GM15510 (cell line): ENCODE results near the gene ATP11A.

ENCODE experiments used
- POLR2A ChIP-seq: IDR thresholded peaks from 3 replicates; pipeline ENCODE4 v1.6.1; 2011; ENCODE audit warnings: borderline replicate concordance; ENCODE audit not compliant: insufficient read length; ENCODE audit errors: extremely low read depth

Gene ATP11A

DNA sequence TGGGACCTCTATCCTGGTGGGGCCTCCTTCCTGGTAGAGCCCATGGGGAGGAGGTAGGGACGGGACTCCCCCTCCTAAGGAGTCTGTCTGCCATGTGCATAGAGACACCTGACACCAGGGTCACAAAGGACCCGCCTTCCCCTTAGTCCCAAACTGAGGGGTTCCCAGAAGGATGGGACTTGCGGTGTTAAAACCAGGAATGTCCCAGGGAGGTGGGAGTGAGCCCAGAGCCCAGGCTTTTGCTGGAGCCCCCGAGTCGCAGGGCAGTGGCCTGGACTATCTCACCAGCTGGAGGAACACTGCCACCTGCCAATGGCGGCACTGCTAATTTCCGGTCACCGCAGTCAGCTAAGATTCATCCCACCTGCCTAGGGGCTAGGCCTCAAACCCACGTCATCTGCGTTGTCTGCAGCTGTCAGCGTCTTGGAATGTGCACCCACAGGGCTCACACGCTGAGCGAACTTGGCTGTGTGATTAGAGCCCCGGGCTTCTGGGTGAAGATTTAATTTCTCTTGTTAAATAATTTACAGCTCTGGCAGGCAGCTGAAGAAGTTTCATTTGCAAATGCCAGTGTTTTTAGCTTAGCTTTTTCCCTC lies 31.9 kb upstream of the ATP11A start:
- TF ChIP-seq POLR2A: no peak

DNA sequence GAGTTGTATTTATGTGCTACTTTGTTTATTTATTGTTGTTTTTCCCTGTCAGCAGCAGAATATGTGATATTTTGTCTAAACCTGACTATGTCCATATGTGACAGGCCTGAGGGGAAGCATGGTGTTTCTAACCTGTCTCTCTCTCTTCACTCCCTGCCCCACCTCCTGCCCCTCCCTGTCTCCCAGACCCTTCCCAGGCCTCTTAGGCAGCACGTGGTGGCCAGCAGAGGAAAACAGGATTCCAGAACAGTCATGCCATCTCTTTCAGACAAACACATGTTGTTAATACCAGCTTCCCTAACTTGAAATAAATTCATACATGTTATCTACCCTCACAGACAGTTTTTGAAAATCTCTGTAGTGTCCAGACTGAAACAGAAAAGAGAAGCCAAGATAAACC lies 31.0 kb upstream of the ATP11A start:
- no peak for TF ChIP-seq POLR2A

DNA sequence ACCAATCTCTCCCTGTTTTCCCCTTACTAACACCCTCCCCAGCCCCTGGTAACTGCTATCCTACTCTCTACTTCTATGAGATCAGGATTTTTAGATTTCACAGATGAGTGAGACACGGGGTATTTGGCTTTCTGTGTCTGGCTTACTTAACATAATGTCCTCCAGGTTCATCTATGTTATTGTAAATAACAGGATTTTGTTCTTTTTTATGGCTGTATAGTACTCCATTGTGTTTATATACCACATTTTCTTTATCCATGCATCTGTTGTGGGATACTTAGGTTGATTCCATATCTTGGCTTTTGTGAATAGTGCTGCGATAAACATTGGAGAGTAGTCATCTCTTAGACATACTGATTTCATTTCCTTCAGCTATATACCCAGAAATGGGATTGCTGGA lies 28.5 kb upstream of the ATP11A start:
- TF ChIP-seq POLR2A: no peak

DNA sequence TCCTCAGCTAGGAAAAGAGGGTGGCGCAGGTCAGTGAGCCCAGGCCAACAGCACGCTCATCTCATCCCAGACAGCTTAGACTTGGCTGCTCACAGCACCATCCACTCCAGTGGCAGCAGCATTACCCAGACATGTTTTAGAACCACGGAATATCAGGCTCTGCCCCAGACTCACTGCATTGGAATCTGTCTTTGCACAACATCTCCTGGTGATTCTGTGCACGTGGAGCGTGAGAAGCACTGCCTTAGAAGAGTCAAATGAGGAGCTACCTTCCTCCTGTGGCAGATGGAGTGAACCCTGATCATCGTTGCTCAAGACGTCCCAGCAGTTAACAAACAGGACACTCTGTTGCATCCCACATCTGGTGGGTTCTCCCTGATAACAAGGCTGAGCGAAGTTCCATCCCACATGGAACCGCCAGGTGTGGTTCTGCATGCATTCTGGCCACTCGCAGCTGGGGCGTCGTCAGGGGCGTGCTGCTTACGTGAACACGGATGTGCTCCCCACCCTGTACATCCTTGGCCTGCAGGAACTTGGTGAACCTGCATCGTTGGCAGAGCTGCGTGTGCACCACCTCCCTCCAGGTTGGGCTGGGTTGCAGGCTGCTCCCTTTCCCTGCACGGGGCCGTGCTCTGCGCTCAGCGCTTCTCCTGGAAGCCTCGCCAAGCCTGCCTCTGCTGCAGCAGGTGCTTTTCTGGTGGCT lies 25.2 kb upstream of the ATP11A start:
- no peak for TF ChIP-seq POLR2A

DNA sequence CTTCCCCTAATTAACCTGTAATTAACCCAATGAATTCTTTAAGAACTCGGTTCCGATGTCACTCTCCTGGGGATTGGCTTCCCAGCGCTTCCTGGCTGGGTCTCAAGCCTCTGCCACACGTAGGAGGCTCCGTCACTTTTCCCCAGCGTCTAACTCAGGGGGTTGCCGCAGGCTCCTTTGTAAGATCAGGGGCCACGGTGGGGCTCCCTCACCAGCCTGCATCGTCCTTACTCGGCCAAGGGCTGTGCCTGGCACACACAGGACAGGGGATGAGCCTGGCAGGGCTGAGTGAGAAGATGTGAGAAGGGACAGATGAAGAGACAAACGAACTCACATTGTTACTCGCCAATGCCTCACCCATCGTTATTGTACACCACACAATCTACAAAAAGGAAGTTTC lies 20.9 kb upstream of the ATP11A start:
- no peak for TF ChIP-seq POLR2A

DNA sequence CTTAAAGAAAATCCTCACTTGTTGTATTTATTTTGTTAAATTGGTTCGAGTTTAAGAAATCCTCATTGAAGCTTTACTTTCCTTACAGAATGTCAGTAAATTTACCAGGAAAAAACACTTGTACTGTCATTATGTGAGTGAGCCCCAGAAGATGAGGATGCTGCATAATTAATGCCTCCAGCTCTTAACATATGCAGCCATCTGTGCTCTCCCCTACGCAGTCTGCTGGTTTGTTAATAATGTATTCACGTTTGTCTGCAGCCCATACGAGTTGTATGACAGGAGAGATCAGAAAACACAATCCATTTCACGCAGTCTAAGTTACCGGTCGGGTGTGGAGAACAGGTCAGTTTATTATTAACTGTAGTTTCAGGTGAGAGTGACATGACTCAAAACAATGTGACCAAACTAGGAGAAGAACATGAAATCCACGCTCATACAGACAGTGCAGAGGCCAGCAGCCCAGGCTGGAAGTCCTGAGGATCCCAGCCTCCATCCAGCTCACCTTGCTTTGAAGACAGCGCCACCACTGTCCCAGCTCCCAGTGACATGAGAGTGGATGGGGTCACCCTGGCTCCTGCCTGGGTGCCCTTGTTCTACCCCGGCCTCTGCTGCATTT lies 19.8 kb upstream of the ATP11A start:
- no peak for TF ChIP-seq POLR2A

DNA sequence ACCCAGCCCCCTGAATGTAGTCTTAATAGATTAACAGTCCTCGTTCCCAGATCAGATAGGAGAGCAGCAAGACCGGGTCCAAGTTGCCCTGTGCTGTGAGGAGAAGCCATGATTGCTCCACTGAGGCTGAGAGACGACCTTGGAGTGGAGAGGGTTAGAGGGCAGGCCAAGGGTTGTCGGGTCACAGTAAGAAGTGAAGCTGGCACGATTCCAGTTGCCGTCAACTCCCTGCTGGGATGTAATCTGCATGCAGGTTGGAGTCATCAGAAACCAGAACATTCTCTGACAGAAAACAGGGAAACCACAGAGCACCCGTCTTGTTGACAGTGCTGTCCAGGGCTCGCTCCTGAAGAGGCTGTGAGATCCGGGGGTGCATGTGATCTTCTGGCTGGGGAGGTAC lies 19.0 kb upstream of the ATP11A start:
- TF ChIP-seq POLR2A: no peak

DNA sequence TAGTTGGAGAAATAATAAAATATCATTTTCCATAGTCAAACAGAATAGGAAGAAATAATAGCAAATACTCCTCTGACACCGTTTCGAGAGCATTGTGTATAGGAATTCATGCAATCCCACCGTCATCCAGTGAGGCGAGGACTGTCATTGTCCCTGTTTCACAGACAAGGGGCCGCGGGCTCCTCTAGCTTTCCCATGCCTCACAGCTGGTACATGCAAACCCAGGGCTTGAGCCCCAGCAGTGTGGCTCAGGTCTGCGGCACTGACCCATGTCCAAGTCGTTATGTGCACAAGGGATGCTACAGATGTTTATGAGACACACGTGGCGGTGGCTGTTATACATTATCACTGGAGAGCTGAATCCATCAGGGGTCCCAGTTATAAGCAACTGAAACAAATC lies 18.5 kb upstream of the ATP11A start:
- TF ChIP-seq POLR2A: no peak

DNA sequence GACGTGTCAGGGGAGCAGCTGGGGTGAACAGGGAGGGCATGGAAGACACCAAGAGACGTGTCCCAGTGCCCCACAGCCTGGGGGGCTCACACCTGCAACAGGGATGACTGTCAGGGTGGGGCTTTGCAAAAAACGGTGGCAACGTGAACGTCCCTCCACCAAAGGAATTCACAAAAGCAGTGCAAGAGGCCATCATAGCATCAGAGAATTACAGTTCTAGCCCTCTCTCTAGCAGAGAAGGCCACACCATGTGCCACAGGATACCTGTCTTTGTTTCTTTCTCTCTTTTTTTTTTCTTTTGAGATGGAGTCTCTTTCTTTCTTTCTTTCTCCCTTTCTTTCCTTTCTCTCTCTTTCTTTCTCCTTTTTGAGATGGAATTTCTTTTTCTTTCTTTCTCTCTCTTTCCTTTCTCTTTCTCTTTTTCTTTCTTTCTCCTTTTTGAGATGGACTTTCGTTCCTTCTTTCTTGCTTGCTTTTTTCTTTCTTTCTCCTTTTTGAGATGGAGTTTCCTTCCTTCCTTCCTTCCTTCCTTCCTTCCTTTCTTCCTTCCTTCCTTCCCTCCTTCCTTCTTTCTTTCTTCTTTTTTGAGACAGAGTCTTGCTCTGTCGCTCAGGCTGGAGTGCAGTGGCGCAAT lies 17.1 kb upstream of the ATP11A start:
- TF ChIP-seq POLR2A: no peak

DNA sequence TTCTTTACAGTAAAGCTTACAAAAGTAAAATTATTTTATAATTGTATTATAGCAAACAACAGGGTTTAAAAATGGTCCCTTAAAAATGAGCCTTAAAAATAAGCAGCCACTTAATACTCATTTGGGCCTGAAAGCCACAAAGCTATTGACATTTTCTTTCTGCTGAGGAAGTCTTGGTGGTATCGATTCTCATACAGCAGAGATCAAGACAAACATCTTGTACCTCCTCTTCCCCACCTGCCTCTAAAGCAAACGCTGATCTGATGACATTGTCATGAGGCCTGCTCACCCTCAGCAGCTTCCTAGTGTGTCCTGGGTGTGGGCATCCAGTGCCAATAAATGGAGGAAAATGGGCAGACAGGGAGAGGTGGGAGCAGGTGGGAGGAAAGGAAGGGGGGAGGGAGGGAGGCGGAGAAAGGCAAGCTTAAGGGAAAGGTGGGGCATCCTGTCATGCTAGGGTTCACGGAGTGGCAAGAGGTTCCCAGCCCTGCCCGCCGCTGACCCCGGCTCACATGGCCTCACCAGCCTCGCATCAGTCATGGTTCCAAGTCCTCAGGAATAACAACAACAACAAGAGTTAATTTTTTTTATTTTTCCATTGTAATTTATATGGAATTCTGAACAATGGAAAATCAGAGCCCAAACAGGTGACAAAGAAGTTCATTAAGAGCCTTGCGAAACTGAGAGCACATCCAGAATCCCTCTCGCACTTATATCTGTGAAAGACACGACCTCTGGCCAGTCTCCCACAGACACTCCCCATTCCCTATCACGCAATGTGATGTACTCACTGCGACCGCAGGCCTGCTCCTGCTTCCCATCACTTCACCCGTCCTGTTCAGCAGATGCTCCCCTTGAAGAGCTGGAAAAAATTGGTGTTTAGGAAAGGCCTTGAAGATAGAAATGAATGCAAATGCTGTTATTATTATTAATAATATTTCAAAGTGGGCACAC lies 15.1 kb upstream of the ATP11A start:
- TF ChIP-seq POLR2A: no peak

DNA sequence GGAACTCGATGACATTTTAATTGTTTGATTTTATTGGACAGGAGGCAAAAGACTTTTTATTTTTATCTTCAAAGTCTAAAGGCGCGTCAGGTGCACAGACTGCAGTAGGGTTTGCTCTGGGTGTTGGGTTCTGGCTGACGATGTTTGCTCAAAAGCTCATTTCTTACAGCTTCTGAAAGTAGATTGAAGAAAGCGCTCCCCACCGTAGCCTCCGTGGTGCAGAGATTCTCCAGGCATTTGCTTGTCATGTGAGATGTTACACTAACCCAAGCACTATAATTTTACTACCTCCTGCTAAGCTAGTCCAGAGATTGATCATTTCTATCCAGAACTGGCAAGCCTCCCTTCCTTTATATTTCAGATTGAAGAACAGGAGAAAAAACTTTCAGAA lies 14.5 kb upstream of the ATP11A start:
- no peak for TF ChIP-seq POLR2A

DNA sequence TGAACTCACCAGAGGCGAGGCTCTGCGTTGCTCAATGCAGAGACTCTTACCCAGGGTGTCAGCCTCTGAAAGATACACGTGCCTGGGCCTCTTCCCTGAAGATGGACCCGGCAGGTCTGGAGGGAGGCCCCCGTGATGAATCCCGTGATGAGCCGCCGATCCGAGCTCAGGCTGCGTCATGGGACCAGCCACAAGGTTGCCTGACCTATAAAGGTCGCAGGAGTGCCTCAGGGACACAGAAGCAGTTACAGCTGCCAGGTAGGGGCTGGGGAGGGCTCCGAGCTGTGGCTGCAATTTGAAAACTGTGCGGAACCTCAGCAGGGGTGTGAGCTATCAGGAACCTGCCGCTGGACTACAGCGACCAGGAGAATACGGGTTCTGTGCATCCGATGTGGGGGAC lies 10.5 kb upstream of the ATP11A start:
- TF ChIP-seq POLR2A: no peak

DNA sequence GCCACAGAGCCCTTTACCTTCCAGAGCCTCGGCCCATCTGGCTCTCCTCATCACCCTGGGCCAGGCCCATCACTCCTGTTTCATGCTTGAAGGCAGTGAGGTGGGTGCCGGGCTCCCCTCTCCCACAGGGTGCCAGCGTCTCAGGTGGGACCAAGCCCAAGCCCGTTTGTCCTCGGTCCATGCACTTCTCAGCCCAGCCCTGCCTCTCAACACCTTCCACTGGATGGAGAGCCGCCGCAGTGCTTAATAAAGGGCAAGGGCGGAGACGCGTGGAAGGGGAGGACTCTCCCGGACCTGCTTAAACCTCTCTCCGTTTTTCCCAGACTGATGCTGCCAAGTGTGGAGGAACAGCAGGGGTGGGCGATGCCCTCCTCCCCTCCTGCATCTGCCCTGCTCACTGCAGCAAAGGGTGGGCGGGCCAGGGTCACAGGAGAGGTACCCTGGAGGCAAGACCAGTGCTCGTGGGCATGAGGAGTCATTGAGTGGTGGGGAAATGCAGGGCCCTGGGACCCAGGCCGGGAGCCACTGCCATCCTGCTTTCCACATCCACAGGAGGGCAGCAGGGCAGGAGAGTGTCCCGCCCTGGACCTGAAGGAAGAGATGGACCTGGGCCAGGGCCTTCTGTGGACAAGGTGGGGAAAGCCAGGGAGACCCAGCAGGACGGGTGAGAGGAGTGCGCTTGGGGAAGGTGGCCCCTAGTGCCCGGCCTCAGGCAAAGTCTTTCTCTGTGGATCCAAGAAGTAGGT lies 9.7 kb upstream of the ATP11A start:
- TF ChIP-seq POLR2A: no peak
